GM10248 (cell line): Measurements from ENCODE around the gene ABCB4.

Experiments
- CTCF ChIA-PET: fragments of 300-600 bp; sonication (Branson Sonifier 250); formaldehyde crosslinking; extraction: SDS; loops from one replicate; lab custom pipeline; 2021; ENCODE audit warnings: antibody characterized with exemption; lab: Yijun Ruan, JAX
- POLR2A ChIA-PET: fragments of 350-650 bp; sonication (Branson Sonifier 250); formaldehyde crosslinking; extraction: SDS; loops from one replicate; lab custom pipeline; 2020; ENCODE audit warnings: antibody characterized with exemption; lab: Yijun Ruan, JAX
- DNase-seq: peaks from one replicate; pipeline ENCODE4 v3.0.0; 2012; ENCODE audit errors: extremely low spot score
- TF ChIP-seq, protein P1 (sequence below): IDR thresholded peaks from 2 replicates; pipeline ENCODE4 v1.5.1; 2012; ENCODE audit warnings: mild to moderate bottlenecking, low read depth; ENCODE audit errors: extremely low read depth, missing control alignments, control extremely low read depth

The ABCB4 gene

DNA sequence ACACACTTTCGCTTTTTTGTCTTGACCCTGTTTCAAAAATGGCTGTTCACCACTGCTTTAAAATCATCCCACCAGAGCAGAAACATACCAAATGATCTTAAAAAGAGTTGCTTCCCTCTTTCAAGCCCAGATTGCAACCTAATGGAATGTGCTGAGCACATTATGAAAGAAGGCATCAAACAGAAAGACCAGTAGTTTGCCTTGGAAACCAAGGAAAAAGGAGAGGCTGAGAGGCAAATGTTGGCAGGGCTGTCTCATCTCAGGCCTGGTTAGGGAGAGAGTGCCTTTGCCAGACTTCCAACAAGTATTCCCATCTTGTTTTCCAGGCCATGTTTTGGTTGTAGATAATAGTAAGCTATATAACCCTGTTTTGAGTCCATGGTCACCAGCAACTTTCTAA is 64.3 kb downstream of the ABCB4 start:
- DNase-seq, result no peak
- CTCF ChIA-PET, result interaction anchor here (1.1 to 14.6 kb wide), 5 partner anchors 12 to 115 kb away, joined by 3 to 281 read pairs (median 5); no protein-coding TSS in a partner anchor
- TF ChIP-seq, protein P1, sequence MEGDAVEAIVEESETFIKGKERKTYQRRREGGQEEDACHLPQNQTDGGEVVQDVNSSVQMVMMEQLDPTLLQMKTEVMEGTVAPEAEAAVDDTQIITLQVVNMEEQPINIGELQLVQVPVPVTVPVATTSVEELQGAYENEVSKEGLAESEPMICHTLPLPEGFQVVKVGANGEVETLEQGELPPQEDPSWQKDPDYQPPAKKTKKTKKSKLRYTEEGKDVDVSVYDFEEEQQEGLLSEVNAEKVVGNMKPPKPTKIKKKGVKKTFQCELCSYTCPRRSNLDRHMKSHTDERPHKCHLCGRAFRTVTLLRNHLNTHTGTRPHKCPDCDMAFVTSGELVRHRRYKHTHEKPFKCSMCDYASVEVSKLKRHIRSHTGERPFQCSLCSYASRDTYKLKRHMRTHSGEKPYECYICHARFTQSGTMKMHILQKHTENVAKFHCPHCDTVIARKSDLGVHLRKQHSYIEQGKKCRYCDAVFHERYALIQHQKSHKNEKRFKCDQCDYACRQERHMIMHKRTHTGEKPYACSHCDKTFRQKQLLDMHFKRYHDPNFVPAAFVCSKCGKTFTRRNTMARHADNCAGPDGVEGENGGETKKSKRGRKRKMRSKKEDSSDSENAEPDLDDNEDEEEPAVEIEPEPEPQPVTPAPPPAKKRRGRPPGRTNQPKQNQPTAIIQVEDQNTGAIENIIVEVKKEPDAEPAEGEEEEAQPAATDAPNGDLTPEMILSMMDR, result no peak
- POLR2A ChIA-PET, result no interaction called here

DNA sequence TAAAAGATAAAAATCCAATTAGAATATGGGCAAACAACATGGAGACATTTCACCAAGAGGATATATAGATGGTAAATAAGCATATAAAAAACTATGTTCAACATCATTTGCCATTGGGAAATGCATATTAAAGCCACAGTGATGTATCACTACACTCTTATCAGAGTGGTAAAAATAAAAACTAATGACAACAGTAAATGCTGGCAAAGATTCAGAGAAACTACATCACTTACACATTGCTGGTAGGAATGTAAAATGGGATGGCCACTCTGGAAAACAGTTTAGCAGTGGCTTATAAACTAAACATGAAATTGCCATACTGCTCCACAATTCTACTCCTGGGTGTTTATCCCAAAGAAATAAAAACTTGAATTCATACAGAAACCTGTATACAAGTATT is 70.8 kb downstream of the ABCB4 start:
- CTCF ChIA-PET, result interaction anchor here (0.7 to 7.4 kb wide), 7 partner anchors 10 to 252 kb away, joined by 3 to 82 read pairs (median 4); no protein-coding TSS in a partner anchor
- no peak for DNase-seq
- POLR2A ChIA-PET, result no interaction called here
- TF ChIP-seq, protein P1, result no peak

- CTCF ChIA-PET, result interaction anchor here (1.0 to 3.3 kb wide), 5 partner anchors 12 to 103 kb away, joined by 3 to 20 read pairs (median 5); no protein-coding TSS in a partner anchor
- POLR2A ChIA-PET, result no interaction called here
- DNase-seq, result no peak
- TF ChIP-seq, protein P1, result no peak
These were observed 77.0 kb downstream of the ABCB4 start for GRCh38 chr7:87398446-87398845.

DNA sequence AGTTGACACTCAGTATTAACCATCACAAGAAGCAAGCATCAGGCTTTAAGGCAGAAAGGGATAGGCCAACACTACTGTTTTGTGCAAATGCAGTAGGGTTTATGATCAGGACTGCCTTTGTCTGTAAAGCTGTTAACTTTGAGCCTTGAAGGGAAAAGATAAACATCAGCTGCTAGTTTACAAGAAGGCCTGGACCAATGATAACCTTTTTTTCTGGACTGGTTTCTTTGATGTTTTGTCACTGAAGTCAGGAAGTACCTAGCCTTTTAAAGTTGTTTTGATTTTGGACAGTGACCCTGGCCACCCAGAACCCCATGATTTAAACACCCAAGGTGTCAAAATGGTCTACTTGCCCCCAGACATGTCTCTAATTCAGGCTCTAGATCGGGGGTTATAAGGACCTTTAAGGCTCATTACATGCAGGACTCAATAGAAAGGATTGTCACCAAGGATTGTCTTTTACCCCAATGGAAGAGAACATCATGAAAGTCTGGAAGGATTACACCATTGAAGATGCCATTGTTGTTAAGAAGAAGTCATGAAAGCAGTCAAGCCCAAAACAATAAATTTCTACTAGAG is 79.9 kb downstream of the ABCB4 start:
- TF ChIP-seq, protein P1, result no peak
- ChIA-PET CTCF (interaction anchor here (1.2 kb wide), 2 partner anchors 9 to 83 kb away, joined by 3 to 6 read pairs; no protein-coding TSS in a partner anchor), POLR2A (no interaction called here)
- DNase-seq, result no peak

DNA sequence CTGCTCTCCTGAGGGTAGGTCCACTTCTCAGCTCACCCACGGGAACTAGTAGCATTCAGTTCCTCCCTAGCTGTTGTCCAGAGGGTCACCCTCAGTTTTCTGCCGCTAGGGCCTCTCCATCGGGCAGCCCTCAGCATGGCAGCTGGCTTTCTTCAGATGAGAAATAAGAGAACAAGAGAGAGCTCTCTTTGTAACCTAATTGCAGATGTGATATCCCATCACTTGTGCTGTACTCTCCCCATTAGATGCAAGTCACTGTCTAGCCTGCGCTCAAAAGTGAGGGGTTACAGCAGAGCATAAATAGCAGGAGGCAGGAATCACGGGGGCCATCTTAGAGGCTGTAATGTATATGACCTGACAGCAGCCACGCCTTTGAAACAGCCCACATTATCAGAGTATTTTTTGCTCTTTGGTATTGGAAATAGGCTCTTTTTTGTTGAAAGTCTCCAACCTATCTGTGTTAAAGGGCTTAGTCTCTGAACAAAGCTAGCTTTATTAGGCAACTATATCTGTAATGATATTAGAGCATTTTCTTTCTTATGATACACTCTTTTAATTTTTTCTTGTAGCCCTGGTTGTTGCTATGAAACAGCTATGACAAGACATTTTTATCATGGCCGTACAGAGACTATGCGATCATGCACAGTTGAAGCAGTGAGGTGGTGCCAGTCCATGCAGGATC is 84.3 kb downstream of the ABCB4 start:
- POLR2A ChIA-PET, result no interaction called here
- DNase-seq, result no peak
- CTCF ChIA-PET, result interaction anchor here (1.1 to 2.5 kb wide), 2 partner anchors 9 to 12 kb away, joined by 3 to 7 read pairs; no protein-coding TSS in a partner anchor
- TF ChIP-seq, protein P1, result no peak

GRCh38 chr7:87380905-87381304 is 94.6 kb downstream of the ABCB4 start:
- POLR2A ChIA-PET, result no interaction called here

More at GRCh38 chr7:87380905-87381304, 94.6 kb downstream of the ABCB4 start:
- TF ChIP-seq, protein P1, result no peak
- DNase-seq, result no peak
- CTCF ChIA-PET, result interaction anchor here (0.8 to 2.6 kb wide), 8 partner anchors 12 to 61 kb away, joined by 3 to 8 read pairs (median 4); no protein-coding TSS in a partner anchor
